GM18519 (cell line): ENCODE measurements around the gene AADACL4.

Experiments
- ATAC-seq: cut with Tn5 transposase; IDR thresholded peaks from one replicate; pipeline ENCODE4 v1.9.1; 2021; ENCODE audit warnings: mild to moderate bottlenecking, moderate library complexity; ENCODE audit not compliant: unreplicated experiment, low FRiP score

The AADACL4 gene

DNA sequence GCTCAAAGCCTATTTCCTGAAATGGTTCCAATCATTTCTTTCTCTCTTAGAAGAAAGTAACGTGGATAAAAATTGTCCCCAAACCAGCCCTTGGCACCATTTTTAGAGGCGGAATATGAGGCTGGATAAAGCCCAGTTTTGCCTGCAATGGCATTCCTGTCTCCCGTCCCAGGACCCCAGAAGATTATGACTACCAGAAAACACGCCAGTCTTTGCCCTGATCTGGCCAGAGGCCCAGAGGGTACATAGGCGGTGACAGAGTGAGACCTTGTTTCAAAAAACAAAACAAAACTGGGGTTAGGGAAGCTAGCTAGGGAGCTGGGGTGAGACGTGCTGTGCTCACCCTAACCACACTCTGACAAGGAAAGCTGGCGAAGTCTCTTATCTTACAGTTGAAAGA, at the start of gene AADACL4:
TSS of gene AADACL4 (plus strand) at position 301 of the 400 bp plus-strand sequence. CDS start 462 bp downstream, outside the sequence.
- no peak for ATAC-seq

DNA sequence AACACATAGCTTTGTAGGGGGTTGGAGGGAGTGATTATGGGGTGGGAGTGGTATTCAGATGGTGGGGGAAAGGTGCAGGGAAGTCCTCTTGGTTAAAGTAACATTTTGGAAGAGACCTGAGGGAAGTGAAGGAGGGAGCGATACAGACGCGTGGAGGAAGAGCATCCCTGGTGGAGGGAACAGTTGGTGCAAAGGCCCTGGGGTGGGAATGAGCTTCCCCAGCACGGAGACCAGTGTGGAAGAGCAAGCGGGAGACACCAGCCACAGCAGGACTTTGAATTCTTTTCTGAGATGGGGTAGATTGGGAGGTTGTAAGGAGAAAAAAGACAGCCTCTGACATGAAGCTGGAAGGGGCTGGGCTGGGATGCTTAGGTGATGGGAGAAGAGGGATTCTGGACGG, 49.4 kb upstream of the AADACL4 start:
- no peak for ATAC-seq

DNA sequence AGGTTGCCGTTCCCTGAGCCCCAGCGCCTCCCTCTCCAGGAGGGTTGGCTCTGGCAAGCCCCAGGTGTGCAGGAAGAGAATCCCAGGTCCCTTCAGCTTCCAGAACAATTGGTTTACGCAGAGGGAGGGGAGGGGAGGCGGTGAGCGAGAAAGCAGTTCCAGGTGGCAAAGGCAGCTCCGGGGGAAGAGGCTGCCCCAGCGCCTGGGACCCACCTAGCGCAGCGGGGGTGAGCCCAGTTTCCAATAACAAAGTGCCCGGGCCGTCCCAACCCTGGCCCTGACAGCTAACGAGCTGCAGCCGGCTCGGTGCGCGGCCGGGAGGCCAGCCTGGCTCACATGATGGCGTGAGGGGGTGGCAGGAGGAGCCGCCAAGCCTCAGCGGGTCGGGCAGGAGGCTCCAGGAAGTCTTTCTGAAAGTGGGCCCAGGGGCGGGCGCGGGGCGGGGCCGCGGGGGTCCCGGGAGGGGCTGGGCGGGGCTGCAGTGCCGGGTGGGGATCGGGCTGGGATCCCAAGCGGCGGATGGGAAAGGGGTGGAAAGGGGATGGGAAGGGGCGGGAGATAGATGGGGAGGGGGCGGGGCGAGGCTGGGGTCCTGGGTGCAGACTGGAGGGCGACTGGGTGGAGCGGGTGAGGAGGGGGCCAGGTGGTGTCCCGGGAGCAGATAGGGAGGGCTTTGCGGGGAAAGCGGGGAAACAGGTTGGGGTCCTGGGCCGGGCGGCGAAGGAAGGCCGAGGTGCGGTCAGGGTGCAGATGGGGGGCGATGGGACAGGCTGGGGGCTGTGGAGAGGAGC, 48.7 kb upstream of the AADACL4 start:
- ATAC-seq, result no peak

DNA sequence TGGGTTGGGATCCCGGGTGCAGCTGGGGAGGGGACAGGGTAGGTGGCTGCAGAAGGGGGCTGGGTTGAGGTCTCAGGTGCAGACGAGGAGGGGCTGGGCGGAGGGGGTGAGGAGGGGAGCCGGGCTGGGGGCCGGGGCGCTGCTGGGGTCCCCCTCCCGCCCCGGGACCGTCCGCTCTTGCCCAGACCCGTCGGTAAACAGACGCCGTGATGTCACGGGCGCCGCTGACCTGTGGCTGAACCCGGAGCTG, 48.2 kb upstream of the AADACL4 start:
- ATAC-seq, result no peak

DNA sequence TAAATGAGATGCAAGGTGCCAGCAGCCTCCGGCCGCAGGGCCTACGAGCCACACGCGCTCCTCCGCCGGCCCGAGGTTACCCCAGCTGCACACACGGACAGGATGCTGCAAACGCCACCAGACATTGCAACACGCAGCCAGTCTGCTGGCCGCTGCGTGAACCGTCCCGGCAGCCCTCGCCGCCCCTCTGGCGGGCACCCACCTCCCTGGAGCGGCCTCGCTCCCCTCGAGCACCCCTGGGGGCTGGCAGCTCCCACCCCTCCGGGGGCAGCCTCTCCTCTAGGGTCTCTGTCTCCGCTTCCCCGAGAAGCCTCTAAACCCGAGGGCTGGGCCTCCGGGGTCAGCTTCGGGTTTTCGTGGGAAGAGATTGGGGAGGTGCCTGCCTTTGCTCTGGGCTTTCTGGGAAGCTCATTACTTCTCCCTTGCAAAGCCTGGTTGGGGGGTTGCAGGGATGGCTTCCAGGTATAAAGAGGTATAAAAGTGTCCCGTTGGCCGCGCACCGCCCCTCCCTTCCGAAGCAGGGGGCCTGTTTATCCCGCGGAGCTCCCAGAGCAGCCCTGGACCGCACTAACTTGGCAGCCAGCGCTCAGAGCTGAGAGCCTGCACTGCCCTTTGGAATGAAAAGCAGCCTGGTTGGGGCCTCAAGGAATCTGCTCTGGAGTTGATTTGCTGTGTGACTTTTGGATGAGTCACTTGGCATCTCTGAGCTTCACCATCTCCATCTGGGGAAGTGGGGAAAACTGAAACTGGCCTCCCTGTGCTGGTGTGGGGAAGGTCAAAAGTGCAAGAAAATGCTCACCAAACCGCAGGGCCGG, 47.7 kb upstream of the AADACL4 start:
- no peak for ATAC-seq

DNA sequence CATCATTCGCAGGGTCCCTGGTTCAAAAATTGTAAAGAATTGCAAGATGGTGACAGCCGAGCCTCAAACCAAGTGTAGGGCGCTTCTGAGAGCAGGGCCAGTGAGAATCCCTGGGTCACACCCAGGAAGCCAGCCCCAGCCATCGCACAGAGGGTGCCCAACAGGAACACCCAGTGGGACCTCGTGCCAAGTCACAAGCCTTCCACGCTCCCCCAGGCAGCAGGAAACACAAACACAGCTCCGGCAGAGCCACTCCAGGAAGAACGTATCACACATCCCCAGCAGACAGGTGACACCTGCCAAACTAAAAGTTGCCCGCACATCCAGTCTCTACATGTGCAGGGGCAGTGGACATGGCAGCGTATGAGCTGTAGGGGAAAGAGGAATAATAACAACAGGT, 46.1 kb upstream of the AADACL4 start:
- ATAC-seq, result no peak

DNA sequence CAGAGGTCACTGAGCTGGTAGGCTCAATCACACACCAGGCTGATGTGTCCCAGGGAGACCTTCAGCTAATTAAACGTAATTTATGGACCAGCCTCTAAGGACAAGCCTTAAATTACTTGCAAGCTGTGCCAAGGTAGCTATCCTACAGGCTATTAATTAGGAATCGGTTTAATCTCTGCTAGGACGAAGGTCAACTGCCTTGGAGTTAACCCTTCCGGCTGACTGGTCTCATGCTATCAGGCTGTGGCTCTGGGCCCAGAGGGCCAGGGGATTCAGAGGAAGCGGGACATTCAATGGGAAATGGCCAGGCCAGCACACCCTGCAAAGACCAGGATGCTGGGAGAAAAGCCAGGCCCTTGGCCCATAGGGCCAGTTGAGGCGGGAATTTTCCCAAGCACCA, 44.9 kb upstream of the AADACL4 start:
- ATAC-seq, result no peak

DNA sequence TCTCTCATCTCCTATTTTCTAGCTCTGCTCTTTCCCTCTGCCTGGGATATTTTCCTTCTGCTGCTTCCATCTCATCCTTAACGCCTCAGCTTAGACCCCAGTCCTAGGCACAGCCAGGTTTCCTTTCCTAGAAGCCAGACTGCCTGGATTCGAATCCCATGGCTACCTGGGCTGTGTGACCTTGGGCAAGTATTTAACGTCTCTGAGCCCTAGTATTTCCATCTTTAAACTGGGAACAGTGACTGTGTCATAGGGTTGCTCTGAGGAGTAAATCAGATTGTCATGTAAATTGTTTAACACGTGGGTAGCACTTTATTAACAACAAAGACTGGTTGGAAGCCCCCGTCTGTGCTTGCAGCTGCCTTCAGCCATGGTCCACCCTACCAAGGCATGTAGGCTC, 44.2 kb upstream of the AADACL4 start:
- no peak for ATAC-seq

DNA sequence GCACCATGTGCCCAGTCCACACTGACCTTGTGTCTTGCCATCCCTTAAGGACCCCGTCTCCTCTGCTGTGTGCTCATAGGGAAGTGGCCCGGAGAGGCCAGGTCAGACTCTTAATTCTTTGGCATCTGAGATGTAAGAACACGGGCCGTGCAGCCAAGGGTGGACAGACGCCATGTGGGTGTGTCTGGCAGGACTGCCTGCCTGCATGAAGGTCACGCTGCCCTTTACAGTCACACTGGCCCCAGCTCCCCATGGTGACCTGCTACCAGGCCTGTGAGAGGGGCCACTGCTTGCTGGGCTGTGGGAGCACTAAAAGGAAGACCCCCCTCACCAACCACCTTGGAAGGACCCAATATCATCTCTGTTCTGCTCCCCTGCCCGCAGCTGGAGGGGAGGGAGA, 43.5 kb upstream of the AADACL4 start:
- ATAC-seq, result no peak

DNA sequence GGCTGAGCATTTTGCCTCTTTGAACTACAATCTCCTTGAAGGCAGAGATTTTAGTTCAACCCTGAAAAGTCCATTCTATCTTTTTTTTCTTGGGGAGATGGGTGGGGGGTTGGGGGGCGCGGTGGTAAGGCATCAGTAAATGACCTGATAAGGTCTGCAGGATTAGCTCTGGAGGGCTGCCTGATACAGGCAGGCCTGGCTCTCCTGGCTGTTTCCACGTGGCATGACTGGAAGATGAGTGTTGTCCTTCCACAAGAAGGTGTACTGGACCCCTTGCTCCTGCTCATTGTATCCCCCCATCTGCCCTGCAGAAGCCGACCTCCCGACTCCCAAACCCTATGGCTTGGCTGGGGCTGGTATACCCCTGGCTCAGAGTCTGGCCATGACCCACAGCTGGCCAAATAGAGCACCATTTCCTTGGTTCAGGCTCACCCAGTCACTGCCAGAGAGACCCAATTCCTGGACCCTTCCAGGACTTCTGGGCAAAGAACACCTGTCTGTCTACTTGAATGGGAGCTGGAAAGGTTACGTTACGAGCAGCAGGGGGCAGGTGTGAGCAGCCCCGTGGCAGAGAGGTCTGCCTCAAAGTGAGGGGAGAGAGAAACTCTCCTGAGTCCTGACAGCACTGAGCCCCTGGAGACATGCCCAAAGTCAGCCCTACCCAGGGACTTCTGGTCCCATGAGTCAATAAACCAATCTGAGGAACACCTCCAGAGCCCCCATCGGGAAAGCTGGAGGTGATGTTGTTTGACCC, 42.8 kb upstream of the AADACL4 start:
- no peak for ATAC-seq

DNA sequence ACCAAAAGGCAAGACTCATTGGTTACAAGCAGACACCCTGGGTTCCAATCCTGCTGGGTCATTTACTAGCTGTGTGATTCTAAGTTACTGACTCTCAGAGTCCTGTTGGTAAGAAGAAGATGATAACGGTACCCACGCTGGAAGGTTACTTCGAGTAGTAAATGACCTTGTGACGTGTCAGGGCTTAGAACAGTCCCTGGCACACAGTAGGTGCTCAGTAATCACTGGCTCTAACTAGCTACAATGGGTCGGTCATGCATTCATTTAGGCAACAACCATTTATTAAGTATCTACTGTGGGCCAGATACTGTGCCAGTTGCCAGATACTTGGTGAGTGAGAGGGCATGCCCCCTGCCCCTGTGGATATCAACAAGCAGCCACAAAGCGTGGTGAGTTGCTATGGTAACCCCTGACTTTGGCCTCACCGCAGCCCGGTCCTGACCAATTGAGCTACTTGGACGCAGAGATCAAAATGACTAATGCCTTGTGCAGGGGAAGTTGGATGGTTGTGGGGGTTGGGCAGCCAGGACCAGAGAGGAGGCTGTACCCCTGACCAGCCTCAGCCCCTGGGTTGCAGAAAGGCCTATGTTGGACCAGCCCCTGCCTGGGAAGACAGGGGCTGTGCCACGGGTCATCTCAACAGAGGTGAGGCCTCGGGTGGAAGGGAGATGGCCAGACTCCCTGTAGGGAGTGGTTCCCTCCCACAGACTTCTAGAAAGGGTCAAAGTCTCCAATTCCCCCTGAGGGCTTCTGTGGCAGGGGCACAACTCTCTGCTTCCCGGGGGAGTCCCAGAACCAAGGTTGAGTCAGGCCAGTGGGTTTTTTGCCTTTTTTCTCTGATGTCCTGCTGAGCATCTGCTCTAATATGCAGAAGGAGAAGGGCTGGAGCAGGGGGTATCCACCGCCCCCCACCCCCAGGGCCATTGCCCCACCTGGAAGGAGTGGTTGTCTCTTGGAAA, 41.9 kb upstream of the AADACL4 start:
- no peak for ATAC-seq

DNA sequence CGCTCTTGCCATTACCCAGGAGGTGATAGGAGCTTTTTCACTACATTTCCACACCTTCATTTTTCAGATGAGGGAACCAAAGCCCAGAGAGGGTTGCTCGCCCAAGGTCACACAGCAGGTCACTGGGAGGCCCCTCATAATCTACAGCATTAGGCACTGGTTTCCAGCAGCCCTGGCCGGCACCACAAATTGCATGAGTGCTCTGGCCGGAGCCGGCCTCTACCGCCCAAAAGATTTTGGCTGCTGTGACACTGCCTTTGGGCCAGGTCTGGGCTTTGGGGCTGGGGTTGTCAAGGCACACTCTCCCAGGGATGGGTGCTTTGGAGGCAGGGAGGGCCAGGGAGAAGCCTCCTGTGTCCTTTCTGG, 41.2 kb upstream of the AADACL4 start:
- ATAC-seq, result no peak

DNA sequence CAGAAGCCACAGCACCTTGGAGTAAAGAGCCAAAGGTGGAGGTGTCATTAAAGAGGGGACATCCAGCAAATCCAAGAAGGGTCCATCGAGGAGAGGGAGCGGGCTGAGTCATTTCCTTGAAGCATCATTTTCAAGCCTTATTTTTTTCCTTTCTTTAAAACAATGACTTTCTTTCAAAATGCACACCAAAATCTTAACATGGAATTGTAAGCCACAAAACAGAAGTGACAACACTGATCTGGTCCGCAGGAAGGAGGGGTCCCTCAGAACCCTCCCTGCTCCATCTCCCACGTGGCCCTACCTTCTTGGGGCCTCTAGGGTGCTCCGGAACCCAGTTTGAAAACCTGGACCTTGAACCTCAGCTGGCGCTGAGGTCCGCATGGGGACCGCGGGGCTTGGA, 40.7 kb upstream of the AADACL4 start:
- ATAC-seq, result no peak

DNA sequence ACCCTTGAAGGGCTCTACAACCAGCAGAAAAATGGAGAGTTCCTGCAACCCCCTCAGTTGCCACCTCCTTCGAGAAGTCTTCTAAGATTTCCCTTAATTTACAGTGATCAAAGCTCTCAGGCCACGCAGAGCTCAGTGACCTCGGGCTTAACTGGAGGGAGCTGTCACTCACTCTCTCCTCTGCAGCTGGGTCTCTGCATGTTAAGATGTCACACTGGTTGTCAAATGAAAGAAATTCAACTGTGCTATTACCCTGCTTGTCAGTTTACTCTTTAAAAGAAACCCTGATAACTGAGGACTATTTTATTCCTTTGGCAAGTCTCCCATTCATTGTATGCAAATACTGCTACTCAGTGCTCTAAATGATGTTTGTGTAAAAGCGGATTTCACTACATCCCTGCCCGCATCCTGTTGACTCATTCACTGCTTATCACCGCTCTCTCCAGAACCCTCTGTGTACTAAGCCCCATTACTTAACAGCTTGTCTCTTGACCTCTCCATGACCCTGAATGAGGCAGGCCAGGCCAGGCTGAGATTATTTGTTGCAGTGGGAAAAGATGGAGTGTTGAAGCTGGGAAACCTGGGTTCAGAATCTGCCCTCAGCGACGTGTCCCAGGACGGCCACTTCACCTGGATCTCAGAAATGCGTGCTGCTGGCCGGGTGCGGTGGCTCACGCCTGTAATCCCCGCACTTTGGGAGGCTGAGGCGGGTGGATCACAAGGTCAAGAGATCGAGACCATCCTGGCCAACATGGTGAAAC, 39.6 kb upstream of the AADACL4 start:
- ATAC-seq, result no peak

DNA sequence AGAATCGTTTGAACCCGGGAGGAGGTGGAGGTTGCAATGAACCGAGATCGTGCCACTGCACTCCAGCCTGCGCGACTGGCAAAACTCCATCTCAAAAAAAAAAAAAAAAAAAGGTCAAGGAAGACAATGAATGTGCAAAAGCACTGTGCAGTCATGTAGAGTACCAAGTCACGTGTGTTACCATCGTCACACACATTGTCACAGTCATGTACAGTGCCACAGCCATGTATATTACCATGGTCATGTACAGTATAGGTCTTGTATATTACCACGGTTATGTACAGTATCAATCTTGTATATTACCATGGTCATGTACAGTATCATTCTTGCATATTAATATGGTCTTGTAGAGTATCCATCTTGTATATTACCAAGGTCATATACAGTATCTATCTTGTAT, 38.9 kb upstream of the AADACL4 start:
- no peak for ATAC-seq

DNA sequence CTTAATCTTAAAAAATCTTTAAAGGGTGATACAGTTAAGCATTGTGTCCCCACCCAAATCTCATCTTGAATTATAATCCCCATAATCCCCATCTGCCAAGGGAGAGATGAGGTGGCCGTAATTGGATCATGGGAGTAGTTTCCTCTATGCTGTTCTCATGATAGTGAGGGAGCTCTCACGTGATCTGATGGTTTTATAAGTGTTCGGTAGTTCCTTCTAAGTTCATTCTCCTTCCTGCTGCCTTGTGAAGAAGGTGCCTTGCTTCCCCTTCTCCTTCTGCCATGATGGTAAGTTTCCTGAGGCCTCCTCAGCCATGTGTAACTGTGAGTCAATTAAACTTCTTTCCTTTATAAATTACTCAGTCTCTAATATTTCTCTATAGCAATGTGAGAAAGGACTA, 36.6 kb upstream of the AADACL4 start:
- no peak for ATAC-seq

DNA sequence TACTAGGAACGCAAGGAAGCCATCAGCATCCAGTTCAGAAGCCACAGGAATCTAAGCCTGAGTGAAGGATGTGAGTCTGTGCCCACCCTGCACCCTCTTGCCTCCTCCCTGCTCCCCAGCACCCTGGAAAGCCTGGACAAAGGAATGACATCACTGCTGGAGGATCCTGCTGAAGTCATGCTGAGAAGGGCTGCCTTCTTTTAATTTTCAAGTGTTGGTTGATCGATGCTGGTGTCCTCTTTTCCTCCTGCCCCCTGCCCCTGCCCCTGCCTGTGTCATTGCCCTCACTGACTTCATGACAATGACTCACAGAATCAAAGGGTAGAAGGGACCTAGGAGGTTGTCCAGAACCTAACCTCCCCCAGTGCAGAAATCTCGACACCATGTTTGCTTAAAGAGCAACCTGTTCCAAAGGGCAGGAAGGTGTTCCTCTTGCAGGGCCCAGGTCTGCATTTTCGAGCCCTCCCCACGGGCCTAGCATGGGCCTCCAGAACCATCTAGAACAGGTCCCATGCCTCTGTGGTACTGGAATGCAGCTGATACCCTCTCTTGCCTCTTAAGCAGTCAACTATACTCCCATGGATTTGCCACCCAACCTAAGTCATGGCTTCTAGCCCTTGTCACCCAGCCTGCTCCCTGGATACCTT, 35.5 kb upstream of the AADACL4 start:
- no peak for ATAC-seq

DNA sequence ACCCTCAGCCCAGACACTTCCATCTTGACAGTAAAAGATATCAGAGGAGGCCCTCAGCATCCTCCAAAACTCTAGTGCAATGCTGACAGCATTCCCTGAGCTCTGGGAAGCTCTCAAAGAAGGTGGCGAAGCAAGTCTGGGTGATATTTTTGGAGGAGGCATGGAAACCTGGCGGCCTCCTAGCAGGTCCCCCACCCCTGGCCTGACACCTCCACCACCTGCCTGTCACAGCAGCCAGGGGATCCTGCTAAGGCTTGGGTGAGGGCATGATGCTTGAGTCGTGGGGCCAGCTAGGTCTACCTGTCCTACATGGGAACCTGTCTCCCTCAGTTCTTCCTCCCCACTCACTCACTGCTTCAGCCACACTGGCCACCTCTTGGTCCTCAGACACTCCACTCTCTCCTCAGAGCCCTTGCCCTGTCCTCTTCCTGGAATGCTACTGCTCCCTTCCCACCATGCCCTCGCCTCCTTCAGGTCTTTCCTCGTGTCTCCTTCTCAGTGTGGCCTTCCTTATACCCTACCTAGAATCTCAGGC, 34.3 kb upstream of the AADACL4 start:
- ATAC-seq, result no peak
